Colon (tissue), 2 donors: ENCODE data around the gene NFIX.
"Not testable (repeated sequence)": the region's sequence is repeated elsewhere in the genome, so short reads cannot be mapped to it uniquely, and the experiment has no call there.

Experiments used
- FAIRE-seq: peaks from 2 replicates; lab custom pipeline; 2012; peaks lifted over from hg19 to GRCh38; lab: Jason Lieb, UNC
- donor health status: control.
- donor health status: control.

The NFIX gene

GRCh38 chr19:12994701-12995595, at the start of gene NFIX:
Gene NFIX (plus strand): TSS chr19:12995475. CDS start chr19:12995838, 363 bp downstream.
- FAIRE-seq: no peak

GRCh38 chr19:12945479-12946091, 49.7 kb upstream of the NFIX start, which contains the start of gene RAD23A:
Gene RAD23A (plus strand): TSS chr19:12945862. CDS start chr19:12945949, 87 bp downstream.
- no peak for FAIRE-seq

GRCh38 chr19:12946092-12946721, 49.1 kb upstream of the NFIX start:
- FAIRE-seq: no peak

GRCh38 chr19:12946731-12947496, 48.4 kb upstream of the NFIX start:
- no peak for FAIRE-seq

- FAIRE-seq: no peak
Measured at GRCh38 chr19:12947702-12948611, 47.3 kb upstream of the NFIX start.

DNA sequence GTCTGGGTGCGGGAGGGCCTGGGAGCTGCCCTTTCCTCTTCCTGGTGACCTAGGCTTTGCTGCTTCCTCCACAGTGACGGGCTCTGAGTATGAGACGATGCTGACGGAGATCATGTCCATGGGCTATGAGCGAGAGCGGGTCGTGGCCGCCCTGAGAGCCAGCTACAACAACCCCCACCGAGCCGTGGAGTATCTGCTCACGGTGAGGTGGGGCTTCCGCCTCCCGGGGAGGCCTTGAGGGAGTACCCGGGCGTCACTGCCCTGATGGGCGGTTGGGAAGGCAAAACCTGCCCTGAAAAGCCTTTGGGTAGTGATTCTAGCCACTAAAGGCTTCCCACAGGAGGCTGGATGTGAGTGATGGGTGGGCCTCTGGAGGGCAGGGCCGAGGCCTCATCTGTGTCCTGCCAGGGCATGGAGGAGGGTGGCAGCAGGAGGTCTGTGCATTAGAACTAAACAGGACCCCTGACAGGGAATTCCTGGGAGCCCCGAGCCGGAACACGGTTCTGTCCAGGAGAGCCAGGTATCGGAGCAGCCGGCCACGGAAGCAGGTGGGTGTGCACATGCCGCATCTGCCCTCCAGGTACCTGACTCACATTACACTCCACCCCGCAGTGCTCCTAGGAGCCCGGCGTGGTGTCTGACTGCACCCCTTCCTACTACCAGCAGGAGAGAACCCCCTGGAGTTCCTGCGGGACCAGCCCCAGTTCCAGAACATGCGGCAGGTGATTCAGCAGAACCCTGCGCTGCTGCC, 46.5 kb upstream of the NFIX start:
- no peak for FAIRE-seq

- no peak for FAIRE-seq
Measured at GRCh38 chr19:12949363-12950283, 45.7 kb upstream of the NFIX start.

- not testable (repeated sequence) for FAIRE-seq
Measured at GRCh38 chr19:12952050-12952449, 43.2 kb upstream of the NFIX start.

DNA sequence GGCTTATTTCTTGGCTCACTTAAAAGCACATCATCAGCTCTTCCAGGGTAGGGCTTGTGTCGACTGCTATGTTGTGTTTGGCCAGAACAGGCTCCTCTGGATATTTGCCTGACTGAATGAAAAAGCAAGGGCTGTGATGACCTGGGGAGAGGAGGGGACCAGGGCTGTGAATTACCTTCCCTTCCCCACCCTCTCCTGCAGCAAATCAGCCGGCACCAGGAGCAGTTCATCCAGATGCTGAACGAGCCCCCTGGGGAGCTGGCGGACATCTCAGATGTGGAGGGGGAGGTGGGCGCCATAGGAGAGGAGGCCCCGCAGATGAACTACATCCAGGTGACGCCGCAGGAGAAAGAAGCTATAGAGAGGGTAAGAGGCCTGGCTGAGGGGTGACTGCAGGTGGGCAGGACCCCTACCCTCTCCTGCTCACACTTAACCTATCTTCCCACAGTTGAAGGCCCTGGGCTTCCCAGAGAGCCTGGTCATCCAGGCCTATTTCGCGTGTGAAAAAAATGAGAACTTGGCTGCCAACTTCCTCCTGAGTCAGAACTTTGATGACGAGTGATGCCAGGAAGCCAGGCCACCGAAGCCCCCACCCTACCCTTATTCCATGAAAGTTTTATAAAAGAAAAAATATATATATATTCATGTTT, 42.7 kb upstream of the NFIX start:
- FAIRE-seq: no peak

DNA sequence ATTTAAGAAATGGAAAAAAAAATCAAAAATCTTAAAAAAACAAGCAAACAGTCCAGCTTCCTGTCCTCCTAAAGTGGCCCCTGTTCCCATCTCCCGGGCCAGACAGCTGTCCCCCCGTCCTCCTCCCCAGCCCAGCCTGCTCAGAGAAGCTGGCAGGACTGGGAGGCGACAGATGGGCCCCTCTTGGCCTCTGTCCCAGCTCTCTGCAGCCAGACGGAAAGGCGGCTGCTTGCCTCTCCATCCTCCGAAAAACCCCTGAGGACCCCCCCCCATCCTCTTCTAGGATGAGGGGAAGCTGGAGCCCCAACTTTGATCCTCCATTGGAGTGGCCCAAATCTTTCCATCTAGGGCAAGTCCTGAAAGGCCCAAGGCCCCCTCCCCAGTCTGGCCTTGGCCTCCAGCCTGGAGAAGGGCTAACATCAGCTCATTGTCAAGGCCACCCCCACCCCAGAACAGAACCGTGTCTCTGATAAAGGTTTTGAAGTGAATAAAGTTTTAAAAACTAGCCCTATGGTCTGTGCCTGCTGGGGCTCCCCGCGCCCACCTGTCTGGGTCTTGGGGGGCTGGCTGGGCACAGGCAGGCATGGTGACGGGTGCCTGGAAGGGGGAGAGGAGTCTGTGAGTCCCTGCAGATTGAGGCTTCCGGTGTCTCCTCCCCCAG, 42.0 kb upstream of the NFIX start:
- no peak for FAIRE-seq

DNA sequence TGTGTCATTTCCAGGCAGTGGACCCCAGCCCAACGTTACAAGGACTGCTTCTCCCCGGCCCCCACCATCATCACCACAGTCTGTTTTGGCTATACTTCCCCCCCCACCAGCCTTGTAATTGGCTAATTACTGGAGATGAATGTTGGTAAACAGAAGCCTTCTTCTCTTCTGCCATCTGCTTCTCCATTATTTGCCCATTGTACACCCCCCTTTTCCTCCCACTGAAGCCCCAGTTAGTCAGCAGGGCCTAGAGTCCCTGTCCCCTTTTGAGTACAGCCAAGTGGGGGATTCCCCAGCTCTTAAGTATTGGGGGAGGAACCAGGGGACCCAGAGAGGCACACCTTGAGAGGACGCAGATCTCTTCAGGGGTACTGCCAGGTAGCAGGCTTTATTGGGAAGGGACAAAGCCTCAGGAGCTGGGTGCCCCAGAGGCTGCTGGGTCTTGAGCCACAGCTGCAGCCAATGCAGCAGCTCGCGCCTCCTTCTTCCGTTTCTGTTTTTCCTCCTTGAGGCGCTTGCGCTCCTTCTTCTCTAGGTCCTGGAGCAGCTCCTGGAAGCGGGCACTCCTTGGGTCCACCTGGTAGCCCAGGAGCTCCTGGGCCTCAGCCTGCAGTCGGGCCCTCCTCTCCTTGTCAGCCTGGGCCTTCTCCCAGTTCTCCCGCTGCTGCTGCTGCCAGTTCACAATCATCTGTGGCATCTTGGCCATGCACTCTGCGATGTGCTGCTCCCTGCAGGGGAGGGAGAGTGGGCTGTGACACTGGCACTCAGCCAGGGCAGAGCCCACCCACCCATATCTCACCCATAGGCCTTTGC, 41.3 kb upstream of the NFIX start:
- no peak for FAIRE-seq

DNA sequence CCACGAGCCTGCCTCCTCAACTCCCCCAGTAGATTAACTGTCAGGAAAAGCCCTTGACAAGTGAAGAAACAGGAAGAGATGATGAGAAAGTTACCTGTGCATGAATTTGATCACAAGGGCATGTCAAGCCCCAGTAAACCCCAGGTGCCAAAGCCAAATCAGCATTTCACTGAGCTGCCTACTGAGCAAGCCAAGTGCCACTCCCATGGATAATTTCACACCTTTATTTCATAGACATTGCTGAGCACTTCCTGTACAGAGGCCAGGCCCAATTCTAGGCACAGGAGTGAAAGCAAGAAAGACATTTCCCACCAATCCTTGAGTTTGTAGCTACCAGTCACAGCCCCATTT, 40.7 kb upstream of the NFIX start:
- FAIRE-seq: no peak

GRCh38 chr19:12955575-12955974, 39.7 kb upstream of the NFIX start:
- not testable (repeated sequence) for FAIRE-seq

GRCh38 chr19:12955996-12956395, 39.3 kb upstream of the NFIX start:
- FAIRE-seq: no peak

GRCh38 chr19:12956446-12957388, 38.6 kb upstream of the NFIX start, which contains the start of gene GADD45GIP1:
Gene GADD45GIP1 (minus strand): TSS chr19:12957223. CDS start chr19:12957212, 11 bp downstream.
- FAIRE-seq: no peak

GRCh38 chr19:12957389-12957952, 37.8 kb upstream of the NFIX start:
- not testable (repeated sequence) for FAIRE-seq
